ENCODE data around the gene DNMBP. TPM values are rescaled to one million over a fixed set of nuclear protein-coding genes. Genes with fewer than 3 reads are reported as not detected.

The DNMBP gene
- total and polyA plus RNA-seq, 2 experiments from 2014 or later = 13.4 to 31.2 TPM

- TF ChIP-seq STAT1 (IDR thresholded peaks at IDR 0.05; ENCODE audit: unreplicated experiment) (no peak), POLR2AphosphoS5 (IDR thresholded peaks at IDR 0.05; ENCODE audit: low read depth) (no peak)
Measured at GRCh38 chr10:99921948-99922347, 87.8 kb downstream of the DNMBP start (continued).

DNA sequence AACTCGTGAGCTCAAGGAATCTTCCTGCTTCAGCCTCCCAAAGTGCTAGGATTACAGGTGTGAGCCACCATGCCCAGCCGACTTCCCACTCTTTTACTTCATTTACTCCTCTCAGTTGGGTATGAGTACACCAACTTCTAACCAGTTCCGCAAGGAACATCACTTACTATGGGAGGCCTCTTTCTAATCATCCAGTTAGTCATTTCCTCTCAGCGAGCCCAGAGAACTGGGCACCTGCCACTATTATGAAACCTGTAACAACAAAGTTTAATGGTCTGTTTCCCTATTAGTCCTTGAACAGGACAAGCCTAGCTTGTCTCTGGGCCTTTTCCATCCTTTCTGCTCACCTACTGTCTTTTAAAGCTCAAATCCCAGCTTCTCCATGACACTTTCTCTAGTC, 88.8 kb downstream of the DNMBP start:
- H3K4me1 ChIP-seq (ENCODE audit: insufficient read depth) = peaks cover 14% of the 10 kb centered on the region
- Mint-ChIP-seq H3K36me3 (ENCODE audit: low read depth) (peaks cover 10% of the 10 kb centered on the region; the same call in 1 of the 3 replicates), H3K27me3 (ENCODE audit: insufficient read depth, low read depth, poor library complexity) (peaks cover 12% of the 10 kb centered on the region), H3K27ac (no peak overlapping the region), H3K4me3 (no peak overlapping the region), H3K9me3 (no peaks in the 10 kb centered on the region; the same call in 2 of the 3 replicates), H3K4me1 (peaks cover 34% of the 10 kb centered on the region)
- peaks cover 9% of the 10 kb centered on the region; the same call in 1 of the 2 replicates for H3K79me2 ChIP-seq (replicated peaks; ENCODE audit: insufficient read depth)
- no peaks in the 10 kb centered on the region for H3K27me3 ChIP-seq (ENCODE audit: insufficient read depth)
- H3K27ac ChIP-seq (ENCODE audit: low read depth) = no peak overlapping the region
- DNase-seq (ENCODE audit: low spot score) = no peak
- no peak overlapping the region for H2AFZ ChIP-seq
- H3K36me3 ChIP-seq (ENCODE audit: insufficient read depth) = no peaks in the 10 kb centered on the region; the same call in 1 of the 2 replicates
- H3K4me3 ChIP-seq = no peak overlapping the region
- no peaks in the 10 kb centered on the region for H3K9me2 ChIP-seq (ENCODE audit: insufficient read depth)
- peaks cover 10% of the 10 kb centered on the region for H3F3A ChIP-seq (replicated peaks; ENCODE audit: low read depth)
- TF ChIP-seq EZH2 (IDR thresholded peaks at IDR 0.05; ENCODE audit: low read depth, unreplicated experiment) = no peak
- no peak for ATAC-seq
- H3K4me2 ChIP-seq = no peak overlapping the region
- H4K20me1 ChIP-seq (replicated peaks; ENCODE audit: insufficient read depth) = no peaks in the 10 kb centered on the region

DNA sequence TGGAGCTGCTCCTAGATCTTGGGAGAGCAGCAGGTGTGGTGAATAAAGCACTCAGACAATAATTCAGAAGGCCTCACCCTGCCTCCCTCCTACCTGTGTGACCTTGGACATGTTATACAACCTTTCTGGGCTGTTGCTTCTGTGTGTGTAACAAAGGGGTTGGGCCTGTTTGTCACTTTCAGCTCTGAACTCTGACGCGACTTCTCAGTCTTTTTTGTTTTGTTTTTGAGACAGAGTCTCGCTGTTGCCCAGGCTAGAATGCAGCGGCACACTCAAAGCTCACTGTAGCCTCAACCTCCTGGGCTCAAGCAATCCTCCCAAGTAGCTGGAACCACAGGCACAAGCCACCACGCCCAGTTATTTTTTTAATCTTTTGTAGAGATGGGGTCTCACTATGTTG, 89.3 kb downstream of the DNMBP start:
- Histone ChIP-seq H3K4me1 (ENCODE audit: insufficient read depth) (peaks cover 14% of the 10 kb centered on the region), H3K79me2 (replicated peaks; ENCODE audit: insufficient read depth) (peaks cover 11% of the 10 kb centered on the region; the same call in 1 of the 2 replicates), H3F3A (replicated peaks; ENCODE audit: low read depth) (peaks cover 10% of the 10 kb centered on the region), H3K4me3 (no peak overlapping the region), H2AFZ (no peak overlapping the region), H3K36me3 (ENCODE audit: insufficient read depth) (no peaks in the 10 kb centered on the region; the same call in 1 of the 2 replicates), H3K9me2 (ENCODE audit: insufficient read depth) (no peaks in the 10 kb centered on the region), H4K20me1 (replicated peaks; ENCODE audit: insufficient read depth) (no peaks in the 10 kb centered on the region), H3K27me3 (ENCODE audit: insufficient read depth) (no peaks in the 10 kb centered on the region), H3K27ac (ENCODE audit: low read depth) (no peak overlapping the region), H3K4me2 (no peak overlapping the region)
- H3K4me3 Mint-ChIP-seq = no peak overlapping the region
- 0 out of 2 replicates have a peak overlapping the region, but pooled peaks have one; percentile 20 for H3K27ac Mint-ChIP-seq
- ATAC-seq (no peak), DNase-seq (ENCODE audit: low spot score) (no peak)
- no peaks in the 10 kb centered on the region; the same call in 2 of the 3 replicates for H3K9me3 Mint-ChIP-seq
- peaks cover 12% of the 10 kb centered on the region; the same call in 2 of the 3 replicates for H3K36me3 Mint-ChIP-seq (ENCODE audit: low read depth)
- H3K4me1 Mint-ChIP-seq = peaks cover 38% of the 10 kb centered on the region
- H3K27me3 Mint-ChIP-seq (ENCODE audit: insufficient read depth, low read depth, poor library complexity) = peaks cover 12% of the 10 kb centered on the region
- TF ChIP-seq ZNF462 (CRISPR knock-in tag; IDR thresholded peaks at IDR 0.05) = no peak
- TF ChIP-seq EZH2 (IDR thresholded peaks at IDR 0.05; ENCODE audit: low read depth, unreplicated experiment) = no peak
- TF ChIP-seq, protein P1, sequence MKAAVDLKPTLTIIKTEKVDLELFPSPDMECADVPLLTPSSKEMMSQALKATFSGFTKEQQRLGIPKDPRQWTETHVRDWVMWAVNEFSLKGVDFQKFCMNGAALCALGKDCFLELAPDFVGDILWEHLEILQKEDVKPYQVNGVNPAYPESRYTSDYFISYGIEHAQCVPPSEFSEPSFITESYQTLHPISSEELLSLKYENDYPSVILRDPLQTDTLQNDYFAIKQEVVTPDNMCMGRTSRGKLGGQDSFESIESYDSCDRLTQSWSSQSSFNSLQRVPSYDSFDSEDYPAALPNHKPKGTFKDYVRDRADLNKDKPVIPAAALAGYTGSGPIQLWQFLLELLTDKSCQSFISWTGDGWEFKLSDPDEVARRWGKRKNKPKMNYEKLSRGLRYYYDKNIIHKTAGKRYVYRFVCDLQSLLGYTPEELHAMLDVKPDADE (IDR thresholded peaks at IDR 0.05) = no peak
- TF ChIP-seq ZNF114 (CRISPR knock-in tag; IDR thresholded peaks at IDR 0.05) = no peak
- TF ChIP-seq CREB1 (CRISPR knock-in tag; IDR thresholded peaks at IDR 0.05; ENCODE audit: low read depth) = no peak
- no peak for TF ChIP-seq NANOG (IDR thresholded peaks at IDR 0.05; ENCODE audit: borderline replicate concordance)
- no peak for TF ChIP-seq JUNB (IDR thresholded peaks at IDR 0.05; ENCODE audit: unreplicated experiment)
- no peak for TF ChIP-seq STAT1 (IDR thresholded peaks at IDR 0.05; ENCODE audit: unreplicated experiment)
- TF ChIP-seq POLR2AphosphoS5 (IDR thresholded peaks at IDR 0.05; ENCODE audit: low read depth) = no peak
- no peak for TF ChIP-seq EZH2phosphoT487 (IDR thresholded peaks at IDR 0.05; ENCODE audit: unreplicated experiment)

Measured in GM23338 (cell line).